Endothelial cell (in vitro differentiated cells): ENCODE results near the gene GOLGA1. TPM values are rescaled to one million over a fixed set of nuclear protein-coding genes. Genes with fewer than 3 reads are reported as not detected.

Experiments used
- DNase-seq: peaks from one replicate; pipeline ENCODE4 v3.0.0; 2021; ENCODE audit warnings: low spot score
- H3K27ac Mint-ChIP-seq: one replicate; pipeline ENCODE4 v1.8.0; 2021; ENCODE audit warnings: mixed read lengths, inconsistent platforms; ENCODE audit not compliant: unreplicated experiment
- H3K27me3 Mint-ChIP-seq: one replicate; pipeline ENCODE4 v1.8.0; 2021; ENCODE audit warnings: mild to moderate bottlenecking, moderate library complexity, mixed read lengths, inconsistent platforms; ENCODE audit not compliant: unreplicated experiment
- H3K36me3 Mint-ChIP-seq: one replicate; pipeline ENCODE4 v1.8.0; 2021; ENCODE audit warnings: mild to moderate bottlenecking, low read depth, mixed read lengths, inconsistent platforms; ENCODE audit not compliant: unreplicated experiment
- H3K4me1 Mint-ChIP-seq: one replicate; pipeline ENCODE4 v1.8.0; 2021; ENCODE audit warnings: mild to moderate bottlenecking, mixed read lengths, inconsistent platforms; ENCODE audit not compliant: unreplicated experiment
- H3K4me3 Mint-ChIP-seq: one replicate; pipeline ENCODE4 v1.8.0; 2021; ENCODE audit warnings: mild to moderate bottlenecking, mixed read lengths, inconsistent platforms; ENCODE audit not compliant: unreplicated experiment
- H3K9me3 Mint-ChIP-seq: one replicate; pipeline ENCODE4 v1.8.0; 2021; ENCODE audit warnings: mixed read lengths, inconsistent platforms; ENCODE audit not compliant: unreplicated experiment
- total RNA-seq: library from RNA; stranded (reverse); fragmentation: NEBNext Ultra II Directional; extraction: Animal tissue kit (Norgen Biotek cat#: 25700); gene quantifications from one replicate; pipeline ENCODE4 v1.2.1, GENCODE V29; 2021; ENCODE audit not compliant: unreplicated experiment
- TF ChIP-seq, protein P1 (sequence below): fragments of 200-600 bp; sonication (generic); IDR thresholded peaks from one replicate; pipeline ENCODE4 v1.5.0; 2021; ENCODE audit warnings: antibody characterized with exemption; ENCODE audit not compliant: unreplicated experiment

GOLGA1 gene
- total RNA-seq, 1 donor from 2014 or later, result 14.8 TPM

DNA sequence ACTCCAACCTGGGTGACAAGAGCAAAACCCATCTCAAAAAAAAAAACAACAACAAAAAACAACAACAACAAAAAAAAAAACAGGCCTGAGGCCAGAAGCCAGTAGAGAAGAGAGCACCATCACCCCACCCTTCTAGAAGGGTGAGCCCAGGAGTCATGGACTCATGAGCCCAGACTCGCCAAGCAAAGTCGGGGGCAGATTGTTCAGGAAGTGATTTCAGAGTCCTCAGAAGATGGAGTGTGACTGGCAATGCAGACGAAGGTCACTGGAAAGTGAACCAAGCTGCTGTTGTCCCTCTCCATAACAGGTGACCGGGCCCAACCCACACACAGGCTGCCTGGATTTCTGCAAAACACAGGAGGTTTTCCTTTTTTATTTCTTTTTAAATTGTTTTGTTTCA is 96.6 kb downstream of the GOLGA1 start:
- no peak overlapping the region for H3K4me3 Mint-ChIP-seq
- no peaks in the 10 kb centered on the region for H3K4me1 Mint-ChIP-seq
- no peak overlapping the region for H3K27ac Mint-ChIP-seq
- no peak for DNase-seq
- H3K9me3 Mint-ChIP-seq, result no peaks in the 10 kb centered on the region
- TF ChIP-seq, protein P1, sequence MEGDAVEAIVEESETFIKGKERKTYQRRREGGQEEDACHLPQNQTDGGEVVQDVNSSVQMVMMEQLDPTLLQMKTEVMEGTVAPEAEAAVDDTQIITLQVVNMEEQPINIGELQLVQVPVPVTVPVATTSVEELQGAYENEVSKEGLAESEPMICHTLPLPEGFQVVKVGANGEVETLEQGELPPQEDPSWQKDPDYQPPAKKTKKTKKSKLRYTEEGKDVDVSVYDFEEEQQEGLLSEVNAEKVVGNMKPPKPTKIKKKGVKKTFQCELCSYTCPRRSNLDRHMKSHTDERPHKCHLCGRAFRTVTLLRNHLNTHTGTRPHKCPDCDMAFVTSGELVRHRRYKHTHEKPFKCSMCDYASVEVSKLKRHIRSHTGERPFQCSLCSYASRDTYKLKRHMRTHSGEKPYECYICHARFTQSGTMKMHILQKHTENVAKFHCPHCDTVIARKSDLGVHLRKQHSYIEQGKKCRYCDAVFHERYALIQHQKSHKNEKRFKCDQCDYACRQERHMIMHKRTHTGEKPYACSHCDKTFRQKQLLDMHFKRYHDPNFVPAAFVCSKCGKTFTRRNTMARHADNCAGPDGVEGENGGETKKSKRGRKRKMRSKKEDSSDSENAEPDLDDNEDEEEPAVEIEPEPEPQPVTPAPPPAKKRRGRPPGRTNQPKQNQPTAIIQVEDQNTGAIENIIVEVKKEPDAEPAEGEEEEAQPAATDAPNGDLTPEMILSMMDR, result no peak
- peaks cover 6% of the 10 kb centered on the region for H3K27me3 Mint-ChIP-seq
- no peaks in the 10 kb centered on the region for H3K36me3 Mint-ChIP-seq

DNA sequence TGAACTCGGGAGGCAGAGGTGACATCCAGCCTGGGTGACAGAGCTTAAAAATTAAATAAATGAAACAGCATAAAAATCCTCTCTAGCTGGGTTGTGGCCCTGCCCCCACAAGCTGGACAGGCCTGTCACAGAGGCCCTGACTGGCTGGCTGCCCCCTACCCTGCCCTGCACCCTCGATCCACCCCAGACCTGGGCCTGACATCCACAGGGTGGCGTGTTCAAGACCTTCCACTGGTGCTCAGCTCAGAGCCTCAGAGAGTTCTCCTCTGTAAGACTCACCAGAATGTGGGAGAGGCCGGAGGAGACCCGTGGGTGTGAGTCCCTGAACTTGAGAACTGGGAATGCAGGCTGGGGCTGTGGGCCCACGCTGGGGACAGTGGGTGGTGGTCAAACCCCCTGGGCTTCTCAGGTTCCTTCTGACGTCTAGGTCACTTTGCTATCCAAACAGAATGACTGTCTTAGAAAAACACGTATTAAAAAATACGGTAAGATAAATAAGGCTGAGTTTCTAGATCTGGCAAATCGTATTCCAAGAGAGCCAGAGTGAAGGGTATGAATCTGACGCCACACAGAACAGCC is 97.3 kb downstream of the GOLGA1 start:
- H3K27me3 Mint-ChIP-seq, result peaks cover 6% of the 10 kb centered on the region
- H3K36me3 Mint-ChIP-seq, result no peaks in the 10 kb centered on the region
- H3K4me1 Mint-ChIP-seq, result no peaks in the 10 kb centered on the region
- no peak overlapping the region for H3K27ac Mint-ChIP-seq
- H3K4me3 Mint-ChIP-seq, result no peak overlapping the region
- no peaks in the 10 kb centered on the region for H3K9me3 Mint-ChIP-seq
- TF ChIP-seq, protein P1, result no peak
- DNase-seq, result no peak

DNA sequence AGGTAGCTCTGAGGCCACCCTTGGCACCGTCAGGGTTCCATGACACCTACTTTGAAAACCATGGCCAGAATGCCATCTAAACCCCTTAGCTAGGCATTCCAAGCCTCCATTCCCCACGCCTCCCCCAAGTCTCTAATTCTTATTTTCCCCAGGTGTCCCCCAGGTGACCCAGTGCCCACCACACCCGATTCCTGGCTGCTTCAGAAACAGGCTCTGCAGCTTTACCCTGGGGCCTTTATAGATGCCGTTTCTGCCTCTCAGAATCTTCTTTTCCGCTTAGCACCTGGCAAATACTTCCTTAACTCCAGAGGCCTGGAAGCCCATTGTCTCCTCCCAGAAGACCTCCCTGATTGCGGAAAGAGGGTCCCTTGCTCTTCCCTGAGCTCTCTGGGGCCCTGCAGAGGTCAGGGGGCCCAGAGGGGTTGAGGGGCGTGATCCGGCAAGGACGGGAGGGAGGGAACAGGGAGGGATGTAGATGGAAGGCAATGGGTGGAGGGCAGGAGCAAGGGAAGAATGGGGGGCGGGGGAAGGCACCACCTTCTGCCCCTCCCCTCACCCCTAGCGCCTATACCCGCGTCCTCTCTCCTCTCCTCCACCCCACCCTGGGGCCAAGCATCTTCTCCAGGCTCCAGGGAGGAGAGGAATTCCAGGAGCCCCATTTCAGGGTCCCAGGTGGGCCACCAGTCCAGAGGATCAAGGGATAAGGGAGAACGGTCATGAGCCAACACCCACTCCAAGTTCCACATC is 99.6 kb downstream of the GOLGA1 start:
- Mint-ChIP-seq H3K27ac (no peak overlapping the region), H3K27me3 (peaks cover 6% of the 10 kb centered on the region), H3K4me3 (no peak overlapping the region), H3K9me3 (no peaks in the 10 kb centered on the region), H3K36me3 (no peaks in the 10 kb centered on the region), H3K4me1 (no peaks in the 10 kb centered on the region)
- no peak for DNase-seq
- TF ChIP-seq, protein P1, result no peak

DNA sequence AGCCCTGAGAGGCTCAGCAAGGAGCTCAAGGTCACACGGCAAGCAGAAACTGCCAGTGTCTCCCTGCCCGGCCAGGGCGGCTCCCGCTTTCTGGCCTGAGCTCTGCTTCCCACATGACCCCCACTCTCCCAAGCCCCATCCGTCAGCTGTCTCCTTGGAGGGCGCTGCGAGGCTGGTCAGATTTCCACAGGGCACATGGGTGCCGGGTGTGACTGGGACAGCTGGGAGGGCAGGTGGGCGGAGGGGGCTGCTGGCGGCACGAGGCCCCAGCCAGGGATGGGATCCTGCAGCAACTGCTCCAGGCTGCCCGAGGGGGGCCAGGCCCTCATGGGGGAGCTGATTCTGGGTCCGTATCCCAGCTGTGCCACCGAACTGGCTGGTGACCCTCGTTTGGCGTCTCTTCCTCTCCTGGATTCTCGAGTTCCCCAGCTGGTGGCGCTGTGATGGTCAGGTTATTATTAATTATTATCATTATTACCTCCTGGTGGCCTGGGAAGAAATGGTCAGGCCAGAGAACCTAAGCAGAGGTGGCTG is 100.5 kb downstream of the GOLGA1 start:
- peak; percentile 47 for DNase-seq
- TF ChIP-seq, protein P1, result peak; percentile 51

More for the DNA sequence above, 100.5 kb downstream of the GOLGA1 start:
- no peaks in the 10 kb centered on the region for H3K9me3 Mint-ChIP-seq
- H3K27me3 Mint-ChIP-seq, result peaks cover 6% of the 10 kb centered on the region
- no peak overlapping the region for H3K4me3 Mint-ChIP-seq
- no peak overlapping the region for H3K27ac Mint-ChIP-seq
- H3K4me1 Mint-ChIP-seq, result no peaks in the 10 kb centered on the region
- no peaks in the 10 kb centered on the region for H3K36me3 Mint-ChIP-seq
